SKM-1 treated with dmso at 0.1 percent for 144 hours (cell line): ENCODE measurements around the gene HDGFL2.

ENCODE experiments used
- DNase-seq: peaks from one replicate; lab custom pipeline; 2025; ENCODE audit not compliant: unreplicated experiment; lab: John Stamatoyannopoulos, UW

HDGFL2 gene

GRCh38 chr19:4496304-4496703 lies 24.2 kb downstream of the HDGFL2 start:
- DNase-seq, result no peak

DNA sequence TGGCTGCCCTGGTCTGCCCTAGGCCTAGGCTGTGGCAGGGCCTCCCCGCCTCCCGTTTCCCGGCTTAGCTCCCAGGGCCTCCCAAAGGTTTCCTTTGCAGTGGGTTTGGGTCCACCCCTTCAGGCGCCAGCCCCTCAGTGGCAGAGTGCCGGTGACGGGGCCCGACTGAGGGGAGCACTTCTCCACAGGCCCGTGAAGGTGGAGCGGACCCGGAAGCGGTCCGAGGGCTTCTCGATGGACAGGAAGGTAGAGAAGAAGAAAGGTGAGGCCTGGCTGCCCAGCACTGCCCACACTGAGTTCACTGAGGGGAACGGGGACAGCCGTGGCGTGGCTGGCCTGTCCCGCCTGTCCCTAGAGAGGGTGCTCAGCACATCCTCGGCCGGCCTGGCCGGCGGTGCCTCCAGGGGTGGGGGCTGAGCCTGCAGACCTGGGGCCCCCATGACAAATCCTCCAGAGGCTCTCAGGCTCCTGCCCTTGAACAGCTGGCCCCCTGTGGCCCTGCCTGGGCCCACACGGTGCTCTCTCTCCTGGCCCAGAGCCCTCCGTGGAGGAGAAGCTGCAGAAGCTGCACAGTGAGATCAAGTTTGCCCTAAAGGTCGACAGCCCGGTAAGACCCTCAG lies 25.8 kb downstream of the HDGFL2 start:
- DNase-seq, result no peak

- no peak for DNase-seq
Observed at GRCh38 chr19:4498694-4499093, 26.6 kb downstream of the HDGFL2 start.

GRCh38 chr19:4499318-4499717 lies 27.2 kb downstream of the HDGFL2 start:
- DNase-seq, result no peak

DNA sequence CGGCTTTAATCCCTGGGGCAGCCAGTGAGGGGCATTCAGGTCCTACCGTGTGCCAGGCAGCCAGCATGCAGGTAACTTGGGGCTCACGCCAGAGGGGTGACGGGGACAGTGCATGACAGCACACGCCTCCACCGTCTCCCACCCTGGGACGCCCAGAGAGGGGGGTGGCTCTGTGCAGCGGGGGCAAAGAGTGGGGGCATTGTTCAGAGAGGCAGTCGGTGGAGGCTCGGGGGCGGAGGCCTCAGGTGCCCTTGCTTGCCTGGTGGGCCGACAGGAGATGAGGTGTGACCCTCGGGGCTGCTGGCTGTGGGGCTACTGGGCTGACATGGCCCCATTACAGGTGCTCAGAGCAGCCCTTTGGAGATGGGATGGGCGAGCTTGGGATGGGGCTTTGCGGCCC lies 27.8 kb downstream of the HDGFL2 start:
- DNase-seq, result no peak

GRCh38 chr19:4500841-4501591 lies 28.9 kb downstream of the HDGFL2 start:
- no peak for DNase-seq

- DNase-seq, result no peak
Observed at GRCh38 chr19:4501691-4502090, 29.6 kb downstream of the HDGFL2 start.

DNA sequence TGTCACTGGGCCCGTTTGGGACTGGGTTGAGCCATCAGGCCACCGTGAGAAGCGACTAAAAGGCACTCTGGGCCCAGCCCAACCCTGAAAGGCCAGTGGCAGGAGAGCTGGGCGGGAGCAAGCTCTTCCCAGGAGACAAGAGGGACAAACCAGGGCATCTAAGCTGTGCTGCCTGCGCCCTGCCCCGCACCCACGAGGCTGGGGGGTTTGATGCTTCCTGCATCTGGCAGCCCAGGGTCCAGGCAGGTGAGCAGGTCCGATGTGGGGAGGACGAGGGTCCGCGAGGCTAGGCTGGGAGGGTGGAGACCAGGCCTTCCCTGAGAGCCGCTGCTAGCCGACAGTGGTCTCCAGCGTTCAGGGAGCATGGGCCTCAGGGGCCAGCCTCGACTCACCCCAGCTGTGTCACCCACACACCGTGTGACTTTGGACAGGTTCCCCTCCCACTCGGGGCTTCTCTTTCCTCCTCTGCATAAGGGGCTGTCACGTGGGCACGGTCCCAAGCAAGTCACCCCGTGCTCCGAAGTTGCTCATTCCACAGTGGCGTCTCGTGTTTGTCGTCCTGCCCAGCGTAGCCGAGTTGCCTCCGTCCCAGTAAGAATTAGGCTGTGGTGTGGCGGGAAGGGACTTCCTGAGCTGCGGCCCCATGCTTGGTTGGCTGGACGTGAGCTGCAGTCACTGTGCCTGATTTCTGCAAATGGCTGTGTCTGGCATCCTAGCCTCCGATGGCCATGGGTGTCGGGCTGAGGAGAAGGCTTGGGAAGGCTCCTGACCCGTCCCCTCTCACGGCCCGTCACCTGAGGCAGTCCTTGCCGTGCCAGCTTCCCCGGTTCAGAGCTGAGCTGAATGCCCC lies 30.4 kb downstream of the HDGFL2 start:
- DNase-seq, result no peak

GRCh38 chr19:4503132-4503824 lies 31.2 kb downstream of the HDGFL2 start:
- no peak for DNase-seq

DNA sequence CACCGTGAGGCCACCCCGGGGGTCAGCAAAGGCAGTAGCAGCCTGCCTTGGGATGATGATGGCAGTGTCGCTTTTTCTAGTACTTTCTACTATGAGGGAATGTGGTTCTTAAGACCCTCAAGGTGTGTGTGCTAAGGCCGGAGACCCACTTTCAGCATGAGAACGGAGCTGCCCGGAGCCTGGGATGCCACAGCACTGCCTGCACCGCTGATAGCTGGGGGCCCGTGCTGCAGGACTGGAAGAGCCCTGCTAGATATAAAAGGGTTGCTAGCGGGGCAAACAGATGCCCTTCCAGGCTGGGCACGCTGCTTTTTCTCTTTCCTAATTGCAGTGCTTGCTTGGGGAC lies 31.7 kb downstream of the HDGFL2 start:
- no peak for DNase-seq

GRCh38 chr19:4504297-4504701 lies 32.2 kb downstream of the HDGFL2 start:
- no peak for DNase-seq

- peak; percentile 24 for DNase-seq
Observed at GRCh38 chr19:4504891-4505569, 32.9 kb downstream of the HDGFL2 start.

DNA sequence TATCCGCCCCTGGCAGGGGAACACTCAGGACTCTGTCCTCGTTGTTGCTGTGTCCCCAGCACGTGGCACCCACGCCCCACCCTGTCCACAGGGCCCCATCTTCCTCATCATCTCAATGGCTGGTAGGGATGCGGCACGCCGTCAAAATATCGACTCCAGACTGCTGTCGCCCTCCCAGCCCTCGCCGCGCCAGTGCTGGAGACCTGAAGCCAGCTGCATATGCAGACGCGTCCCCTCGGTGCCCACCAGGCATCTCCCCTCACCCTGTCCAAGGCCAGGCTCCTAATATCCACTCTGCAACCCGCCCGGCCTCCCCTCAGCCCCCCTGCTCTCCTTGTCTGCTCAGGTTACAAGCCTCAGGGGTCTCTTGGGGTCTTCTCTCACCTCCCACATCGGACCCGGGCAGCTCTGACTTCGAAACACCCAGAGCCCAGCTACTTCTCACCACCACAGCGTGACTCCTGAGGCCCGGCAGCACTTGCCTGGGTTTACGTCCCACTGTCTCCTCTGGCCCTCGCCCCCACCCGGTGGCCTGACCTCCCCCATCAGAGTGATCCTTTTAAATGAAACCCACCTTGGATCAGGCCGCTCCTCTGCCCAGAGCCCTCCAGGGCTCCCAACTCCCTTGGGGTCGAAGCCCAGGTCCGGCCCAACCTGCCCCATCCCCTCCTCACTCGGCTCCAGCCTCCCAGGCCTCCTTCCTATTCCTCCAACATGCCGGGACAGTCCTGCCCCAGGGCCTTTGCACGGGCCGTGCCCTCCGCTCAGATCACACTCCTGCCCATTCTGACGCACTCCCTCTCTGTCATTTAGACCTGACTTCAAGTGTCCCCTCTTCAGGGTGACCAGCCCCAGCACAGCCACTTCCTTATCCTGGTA lies 33.7 kb downstream of the HDGFL2 start:
- no peak for DNase-seq

DNA sequence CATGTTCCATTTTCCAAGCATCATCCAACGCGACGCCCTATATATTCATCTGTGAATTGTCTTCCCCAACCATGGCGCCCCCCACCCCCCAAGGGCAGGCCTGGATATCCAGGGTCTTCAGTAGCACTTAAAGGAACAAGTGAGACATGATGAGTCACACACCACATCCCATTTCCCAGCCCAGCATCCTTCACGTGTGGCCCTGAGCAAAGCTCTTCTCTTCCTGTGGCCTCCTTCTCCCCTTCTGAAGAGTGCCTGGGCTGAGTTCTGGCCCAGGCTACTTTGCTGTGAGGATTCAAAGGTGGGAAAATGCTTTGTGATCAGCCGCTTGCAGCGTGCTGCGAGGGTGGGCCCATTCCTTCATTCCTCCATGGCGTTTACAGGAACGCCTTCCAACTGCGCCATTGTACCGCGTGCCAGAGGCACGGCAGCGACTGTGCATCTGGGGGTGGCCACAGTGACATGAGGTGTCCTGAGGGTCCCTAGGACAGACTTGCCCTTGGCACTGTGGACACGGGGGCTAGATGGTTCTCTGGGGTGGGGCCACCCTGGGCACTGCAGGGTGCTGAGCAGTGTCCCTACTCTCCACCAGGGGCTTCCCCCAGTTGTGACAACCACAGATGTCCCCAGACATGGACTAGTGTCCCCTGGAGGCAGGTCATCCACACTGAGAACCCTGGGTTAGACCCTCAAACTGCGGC lies 34.5 kb downstream of the HDGFL2 start:
- no peak for DNase-seq

GRCh38 chr19:4507150-4507452 lies 35.0 kb downstream of the HDGFL2 start:
- no peak for DNase-seq

DNA sequence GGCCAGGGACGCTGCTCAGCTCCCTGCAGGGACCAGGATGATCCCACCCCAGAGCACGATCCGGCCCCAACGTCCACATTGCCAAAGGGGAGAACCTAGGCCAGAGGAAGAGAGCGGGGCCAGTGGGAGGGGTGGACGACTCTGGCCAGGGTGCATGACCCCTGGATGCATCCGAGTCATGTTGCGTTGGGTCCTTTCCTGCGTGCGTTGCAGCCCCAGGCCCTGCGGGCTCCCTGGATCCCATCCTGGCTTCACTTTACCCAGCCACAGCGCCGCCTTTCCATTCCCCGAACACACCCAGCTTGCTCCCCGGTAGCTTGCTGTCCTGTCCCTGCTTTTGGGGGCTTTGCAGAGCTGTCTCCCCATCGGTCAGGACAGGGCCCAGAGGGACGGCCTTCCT lies 35.7 kb downstream of the HDGFL2 start:
- DNase-seq, result no peak

DNA sequence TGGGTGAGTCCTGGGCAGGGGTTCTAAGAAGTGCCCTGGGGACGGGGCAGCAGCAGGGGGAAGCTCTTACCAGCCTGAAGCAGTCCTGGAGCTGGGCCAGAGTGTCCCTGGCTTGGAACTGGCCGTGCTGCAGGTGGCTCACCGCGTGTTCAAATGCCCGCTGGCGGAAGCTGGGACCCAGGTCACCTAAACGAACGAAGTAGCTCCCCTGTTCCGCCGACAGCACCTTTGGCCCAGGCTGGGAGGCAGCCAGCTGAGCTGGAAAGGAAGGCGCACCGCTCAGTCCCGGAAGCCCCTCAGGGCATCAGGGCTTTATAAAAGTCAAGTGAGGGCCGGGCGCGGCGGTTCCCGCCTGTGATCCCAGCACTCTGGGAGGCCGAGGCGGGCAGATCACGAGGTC lies 36.6 kb downstream of the HDGFL2 start:
- no peak for DNase-seq

DNA sequence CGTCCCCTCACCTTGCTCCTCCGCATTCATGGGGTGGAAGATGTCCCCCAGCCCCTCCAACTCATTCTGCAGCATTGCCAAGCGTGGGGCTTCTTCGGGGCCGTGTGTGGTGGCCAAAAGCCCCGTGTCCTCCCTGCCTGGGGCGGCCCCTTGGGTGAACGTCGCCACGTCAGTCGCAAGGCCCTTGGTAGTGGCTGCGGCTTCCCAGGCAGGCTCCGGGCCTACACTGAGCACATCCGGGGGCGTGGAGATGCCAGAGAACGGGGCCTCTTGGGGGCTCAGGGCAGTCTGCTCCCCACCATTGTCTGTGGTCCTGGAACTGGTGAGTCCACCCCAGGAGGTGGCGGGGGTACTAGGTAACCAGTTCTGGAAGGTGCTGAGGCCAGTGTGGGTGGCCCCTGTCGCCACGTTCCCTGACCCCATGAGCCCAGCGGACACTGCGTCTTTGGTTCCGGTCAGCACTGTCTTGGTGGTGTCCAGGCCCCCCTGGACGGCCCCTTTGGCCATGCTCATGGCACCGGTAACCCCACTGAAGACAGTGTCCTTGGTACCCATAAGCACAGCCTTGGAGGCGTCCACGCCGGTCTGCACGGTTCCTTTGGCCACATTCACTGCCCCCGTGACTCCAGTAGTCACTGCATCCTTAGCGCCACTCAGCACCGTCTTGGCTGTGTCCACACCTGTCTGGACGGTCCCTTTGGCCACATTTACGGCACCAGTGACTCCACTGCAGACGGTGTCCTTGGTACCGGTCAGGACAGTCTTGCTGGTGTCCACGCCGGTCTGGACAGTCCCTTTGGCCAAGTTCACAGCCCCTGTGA lies 38.5 kb downstream of the HDGFL2 start:
- no peak for DNase-seq
